Keratinocyte (primary cell): ENCODE data around the gene SRRT.

Source experiments
- CTCF ChIP-seq, 3 experiments: IDR thresholded peaks in 1 of 3; conservative IDR thresholded peaks in 1 of 3; optimal IDR thresholded peaks in 1 of 3; 2 replicates in 2 of 3; 3 replicates in 1 of 3; pipeline versions ENCODE3 to v1.5.1; 2011; ENCODE audit warnings: low read length in 3 of 3, mild to moderate bottlenecking in 3 of 3, moderate library complexity in 2 of 3, control low read depth in 1 of 3, inconsistent platforms in 1 of 3; ENCODE audit not compliant: insufficient read depth in 2 of 3; ENCODE audit errors: extremely low read depth in 1 of 3
- EZH2 ChIP-seq: IDR thresholded peaks from one replicate; pipeline ENCODE4 v1.6.1; 2012; ENCODE audit warnings: inconsistent platforms, mild to moderate bottlenecking, low read length, moderate library complexity

- TF ChIP-seq CTCF (optimal IDR thresholded peaks at IDR 0.05 in 1 of 3, IDR thresholded peaks at IDR 0.05 in 1 of 3, conservative IDR thresholded peaks at IDR 0.05 in 1 of 3; ENCODE audit: extremely low read depth in 1 of 3, insufficient read depth in 2 of 3, low read length in 3 of 3) (no peak), EZH2 (no peak)
Observed at GRCh38 chr7:100863406-100863950, 11.4 kb upstream of the SRRT start.
